ENCODE results near the gene FAM107A. TPM values are rescaled to one million over a fixed set of nuclear protein-coding genes. Genes with fewer than 3 reads are reported as not detected.

The FAM107A gene, protein sequence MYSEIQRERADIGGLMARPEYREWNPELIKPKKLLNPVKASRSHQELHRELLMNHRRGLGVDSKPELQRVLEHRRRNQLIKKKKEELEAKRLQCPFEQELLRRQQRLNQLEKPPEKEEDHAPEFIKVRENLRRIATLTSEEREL
- total RNA-seq (2011; cell fraction: chromatin; rRNA removed; ENCODE audit: low replicate concordance): not detected in 2 replicates
- not detected in 2 replicates for total RNA-seq (2011; cell fraction: nucleolus; rRNA removed)
- not detected in 2 replicates for total RNA-seq (2011; cell fraction: nucleoplasm; rRNA removed)
- not detected in 2 replicates for total RNA-seq (2014; rRNA removed)
- not detected in 2 replicates for total RNA-seq (2014; rRNA removed; fragmentation: Illumina TruSeq; extraction: Trizol)
- total RNA-seq (2015; rRNA removed; fragmentation: Illumina TruSeq; extraction: Trizol): not detected in 2 replicates
- 0.07 TPM in 1 of 2 replicates, not detected in the other for total RNA-seq (2021)
- polyA plus RNA-seq (2011; rRNA removed): not detected in 2 replicates
- not detected in 2 replicates for polyA plus RNA-seq (2011; cell fraction: cytosol; rRNA removed)
- not detected in 2 replicates for polyA plus RNA-seq (2011; cell fraction: nucleus; rRNA removed)
- not detected in 2 replicates for polyA plus RNA-seq (2012)
- polyA plus RNA-seq (2014; fragmentation: Illumina TruSeq; extraction: Trizol): not detected in 2 replicates
- not detected for polyA plus RNA-seq (2014; fragmentation: Nextera tagmentation; extraction: Ambion mirVana)
- not detected in 2 replicates for polyA plus RNA-seq (2014; rRNA removed)
- polyA minus RNA-seq (2011; rRNA and poly(A)+ RNA removed): not detected in 2 replicates
- polyA minus RNA-seq (2011; cell fraction: cytosol; rRNA and poly(A)+ RNA removed): not detected in 2 replicates
- polyA minus RNA-seq (2011; cell fraction: nucleus; rRNA and poly(A)+ RNA removed): not detected in 2 replicates
- Bru-seq, nascent RNA: not detected
- not detected for BruChase-seq, experiment 1, labeled RNA remaining after a 2-hour chase
- percentile 2 among the genes with signal in this experiment for BruChase-seq, experiment 2, labeled RNA remaining after a 6-hour chase
- long read RNA-seq, experiment 1: 0 reads
- long read RNA-seq, experiment 2: 0 reads
- long read RNA-seq, experiment 3: 0 reads

DNA sequence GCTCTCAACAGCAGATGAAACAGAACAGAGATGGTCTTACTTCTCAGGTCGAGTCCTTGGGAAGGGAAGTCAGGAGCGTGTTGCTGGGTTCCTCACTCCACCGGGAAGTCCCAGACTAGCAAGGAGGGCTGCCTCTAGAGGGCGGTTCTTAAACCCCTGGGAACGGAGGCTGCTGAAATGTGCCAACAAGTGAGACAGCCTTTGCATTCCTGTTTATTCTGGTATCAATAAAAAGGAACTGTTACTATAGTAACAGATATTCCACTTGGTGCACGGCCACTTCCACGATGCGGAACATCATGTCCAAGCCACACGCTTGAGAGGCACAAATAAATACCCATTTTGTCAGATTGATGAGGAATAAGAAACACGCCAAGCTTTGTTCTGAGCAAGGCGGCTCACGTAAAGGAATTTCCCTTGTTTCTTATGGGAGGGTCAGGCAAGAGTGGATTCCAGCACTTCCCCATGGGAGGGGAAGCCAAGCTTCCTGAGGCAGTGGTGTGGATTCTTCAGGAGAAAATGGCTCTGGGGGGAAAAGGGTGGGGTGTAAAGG, at the start of gene FAM107A:
Gene FAM107A, minus strand, starts transcription at position 123 of the 553 bp plus-strand sequence. CDS start 7,531 bp downstream, outside the sequence.
- no peak for FAIRE-seq
- no peak within 1 kb of the TSS for H3K9ac ChIP-seq (ENCODE audit: insufficient read depth in 1 of 2, low read depth in 2 of 2, low read length in 2 of 2)
- intact Hi-C loops (cut with micrococcal nuclease): no loop called here

More for the DNA sequence above, at the start of gene FAM107A:
- CTCF ChIA-PET (ENCODE audit: low intra/inter-chr PET ratio): no interaction called here
- H4K20me1 ChIP-seq (replicated peaks; ENCODE audit: control insufficient read depth, insufficient read depth, low read length): no peaks in the 10 kb centered on the region
- no peak within 1 kb of the TSS for H2AFZ ChIP-seq (ENCODE audit: low read depth, low read length)
- TF ChIP-seq, protein P1, sequence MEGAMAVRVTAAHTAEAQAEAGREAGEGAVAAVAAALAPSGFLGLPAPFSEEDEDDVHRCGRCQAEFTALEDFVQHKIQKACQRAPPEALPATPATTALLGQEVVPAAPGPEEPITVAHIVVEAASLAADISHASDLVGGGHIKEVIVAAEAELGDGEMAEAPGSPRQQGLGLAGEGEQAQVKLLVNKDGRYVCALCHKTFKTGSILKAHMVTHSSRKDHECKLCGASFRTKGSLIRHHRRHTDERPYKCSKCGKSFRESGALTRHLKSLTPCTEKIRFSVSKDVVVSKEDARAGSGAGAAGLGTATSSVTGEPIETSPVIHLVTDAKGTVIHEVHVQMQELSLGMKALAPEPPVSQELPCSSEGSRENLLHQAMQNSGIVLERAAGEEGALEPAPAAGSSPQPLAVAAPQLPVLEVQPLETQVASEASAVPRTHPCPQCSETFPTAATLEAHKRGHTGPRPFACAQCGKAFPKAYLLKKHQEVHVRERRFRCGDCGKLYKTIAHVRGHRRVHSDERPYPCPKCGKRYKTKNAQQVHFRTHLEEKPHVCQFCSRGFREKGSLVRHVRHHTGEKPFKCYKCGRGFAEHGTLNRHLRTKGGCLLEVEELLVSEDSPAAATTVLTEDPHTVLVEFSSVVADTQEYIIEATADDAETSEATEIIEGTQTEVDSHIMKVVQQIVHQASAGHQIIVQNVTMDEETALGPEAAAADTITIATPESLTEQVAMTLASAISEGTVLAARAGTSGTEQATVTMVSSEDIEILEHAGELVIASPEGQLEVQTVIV (CRISPR knock-in tag; IDR thresholded peaks at IDR 0.05; ENCODE audit: borderline replicate concordance): no peak
- TF ChIP-seq NFE2L1 (tag; IDR thresholded peaks at IDR 0.05; ENCODE audit: borderline replicate concordance, low read depth) (no peak), SIRT6 (IDR thresholded peaks at IDR 0.05; ENCODE audit: low read depth, low read length) (no peak), RFX1 (IDR thresholded peaks at IDR 0.05) (peak; percentile 13; the same call in 1 of the 2 replicates), DMBX1 (CRISPR knock-in tag; IDR thresholded peaks at IDR 0.05; ENCODE audit: borderline replicate concordance) (no peak), HDAC3 (IDR thresholded peaks at IDR 0.05; ENCODE audit: borderline replicate concordance, partially characterized antibody) (no peak), ZNF12 (CRISPR knock-in tag; IDR thresholded peaks at IDR 0.05) (no peak)
- TF ChIP-seq, protein P2, sequence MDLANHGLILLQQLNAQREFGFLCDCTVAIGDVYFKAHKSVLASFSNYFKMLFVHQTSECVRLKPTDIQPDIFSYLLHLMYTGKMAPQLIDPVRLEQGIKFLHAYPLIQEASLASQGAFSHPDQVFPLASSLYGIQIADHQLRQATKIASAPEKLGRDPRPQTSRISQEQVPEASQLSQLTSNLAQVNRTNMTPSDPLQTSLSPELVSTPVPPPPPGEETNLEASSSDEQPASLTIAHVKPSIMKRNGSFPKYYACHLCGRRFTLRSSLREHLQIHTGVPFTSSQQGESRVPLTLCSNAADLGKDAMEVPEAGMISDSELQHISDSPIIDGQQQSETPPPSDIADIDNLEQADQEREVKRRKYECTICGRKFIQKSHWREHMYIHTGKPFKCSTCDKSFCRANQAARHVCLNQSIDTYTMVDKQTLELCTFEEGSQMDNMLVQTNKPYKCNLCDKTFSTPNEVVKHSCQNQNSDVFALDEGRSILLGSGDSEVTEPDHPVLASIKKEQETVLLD (IDR thresholded peaks at IDR 0.05): no peak
- H3K36me3 ChIP-seq (ENCODE audit: control insufficient read depth, insufficient read depth, low read length): no peaks in the 10 kb centered on the region
- H3K9me3 ChIP-seq (replicated peaks; ENCODE audit: control insufficient read depth, insufficient read depth, low read depth, low read length): no peaks in the 10 kb centered on the region
- no peak within 1 kb of the TSS for H3K4me2 ChIP-seq (ENCODE audit: insufficient read depth, low read length)
- DNase-seq (ENCODE audit: extremely low read depth in 1 of 4, low spot score in 3 of 4): peak in 1 of 4 experiments; percentile 13
- WGBS (ENCODE audit: insufficient coverage, low coverage, missing lambda C conversion rate): 2% methylated on average over 12 of the region's 12 CpGs
- no peak within 1 kb of the TSS for H3K4me3 ChIP-seq
- in situ Hi-C loops (cut with MboI): no loop called here
- H3K79me2 ChIP-seq (ENCODE audit: control insufficient read depth, insufficient read depth, low read length): no peaks in the 10 kb centered on the region
- peaks cover 2 to 46% of the 10 kb centered on the region in 2 experiments; a peak in 3 of 5 replicates for H3K27me3 ChIP-seq (ENCODE audit: control insufficient read depth in 2 of 2, insufficient read depth in 2 of 2, low read length in 2 of 2)
- BruUV-seq (replicated peaks): no TSS peak
- no peaks in the 10 kb centered on the region for H3K4me1 ChIP-seq (replicated peaks in 1 of 2; ENCODE audit: control insufficient read depth in 2 of 2, insufficient read depth in 2 of 2, low read length in 2 of 2)
- H3K27ac ChIP-seq (ENCODE audit: extremely low read depth, low read depth, low read length): no peak within 1 kb of the TSS
- ATAC-seq: no peak
- no peaks in the 10 kb centered on the region for H3K9me1 ChIP-seq (ENCODE audit: control insufficient read depth, insufficient read depth, low read length)
- POLR2A ChIA-PET: interaction anchor here (1.1 kb wide), 1 partner anchor 52 kb away, joined by 3 read pairs; no protein-coding TSS in a partner anchor
